Raji (cell line): Measurements from ENCODE around the gene FAM180A.

ENCODE experiments used
- POLR2A ChIP-seq: IDR thresholded peaks from 2 replicates; pipeline ENCODE4 v1.6.1; 2011; ENCODE audit warnings: low read depth, low read length, control low read depth; ENCODE audit not compliant: insufficient read depth

Gene FAM180A

DNA sequence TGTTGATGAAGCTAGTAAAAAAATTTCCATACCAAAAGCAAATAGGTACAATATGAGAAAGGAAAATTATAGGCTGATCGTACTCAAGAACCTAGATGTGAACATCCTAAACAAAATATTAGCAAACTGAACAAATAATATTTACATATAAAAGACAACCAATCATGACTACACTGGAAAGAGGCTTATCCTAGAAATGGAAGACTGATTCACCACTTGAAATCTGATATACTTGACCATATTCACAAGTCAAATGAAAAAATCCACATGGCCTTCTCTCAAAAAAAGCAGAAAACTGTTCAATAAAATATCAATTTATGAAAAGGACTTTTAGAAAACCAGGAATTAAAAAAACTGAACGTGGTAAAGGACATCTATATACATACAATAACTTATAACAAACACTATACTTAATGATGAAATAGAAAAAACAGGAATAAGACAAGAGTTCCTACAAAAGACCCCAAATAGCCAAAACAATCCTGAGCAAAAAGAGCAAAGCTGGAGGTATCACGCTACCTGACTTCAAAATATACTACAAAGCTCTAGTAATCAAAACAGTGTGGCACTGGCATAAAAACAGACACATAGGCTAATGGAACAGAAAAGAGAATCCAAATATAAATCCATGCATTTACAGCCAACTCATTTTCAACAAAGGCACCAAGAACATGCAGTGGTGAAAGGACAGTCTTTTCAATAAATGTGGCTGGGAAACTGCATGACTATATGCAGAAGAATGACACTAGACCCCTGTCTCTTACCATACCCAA, 29.2 kb upstream of the FAM180A start:
- no peak for TF ChIP-seq POLR2A

DNA sequence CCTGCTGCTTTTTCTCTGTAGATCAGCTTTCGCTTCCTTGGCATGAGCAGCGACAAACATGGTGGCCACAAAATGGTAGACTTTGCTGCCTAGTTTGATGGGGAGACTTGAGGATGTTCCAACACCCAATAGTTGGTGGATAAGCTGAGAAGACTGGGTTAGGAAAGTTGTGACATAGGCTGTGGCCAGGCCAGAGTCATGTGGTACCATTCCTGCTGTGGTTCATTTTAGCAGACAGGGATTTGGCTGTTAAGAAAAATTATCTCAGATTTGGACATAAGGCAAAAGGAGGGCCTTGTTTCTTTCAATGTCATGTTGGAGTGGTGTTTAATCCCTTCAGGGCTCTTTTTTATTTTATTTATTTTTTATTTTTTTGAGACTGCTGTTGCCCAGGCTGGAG, 26.6 kb upstream of the FAM180A start:
- TF ChIP-seq POLR2A, result no peak

DNA sequence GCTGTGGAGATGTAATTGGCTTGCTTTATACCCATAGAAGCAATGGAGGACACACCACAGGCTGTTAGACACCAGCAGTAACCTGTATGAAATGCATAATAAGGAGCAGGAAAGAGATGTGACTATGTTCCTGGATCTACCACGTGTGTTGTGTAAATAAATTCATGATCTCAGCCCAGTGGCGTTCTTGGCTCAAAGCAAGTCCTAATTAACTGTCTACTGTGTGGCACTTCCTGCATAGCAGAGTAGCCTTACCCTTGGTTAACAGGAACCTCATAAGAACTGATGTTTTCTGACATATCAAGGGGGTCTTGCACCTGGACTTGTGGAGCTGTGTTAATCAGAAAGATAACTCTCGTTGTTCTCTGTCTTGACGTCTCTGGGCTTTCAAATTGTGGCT, 25.7 kb upstream of the FAM180A start:
- no peak for TF ChIP-seq POLR2A

DNA sequence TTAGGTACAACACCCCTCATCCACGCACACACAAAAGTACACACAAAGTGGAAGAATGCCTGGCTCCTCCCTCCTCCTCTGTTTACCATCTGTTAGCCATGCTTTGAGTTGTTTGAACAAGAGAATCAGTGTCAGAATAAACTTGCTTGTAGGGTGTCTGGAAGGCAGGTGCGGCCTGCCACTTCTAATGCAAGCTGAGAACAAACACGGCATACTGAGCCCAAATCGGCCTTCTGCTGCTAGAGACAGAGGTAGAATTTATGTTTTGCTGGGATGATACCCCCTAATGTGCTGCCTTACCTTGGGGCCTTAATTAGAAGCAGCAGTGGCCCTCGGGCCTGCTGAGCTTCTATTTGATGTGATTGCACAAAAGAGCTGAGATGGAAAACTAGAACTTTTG, 24.9 kb upstream of the FAM180A start:
- no peak for TF ChIP-seq POLR2A

DNA sequence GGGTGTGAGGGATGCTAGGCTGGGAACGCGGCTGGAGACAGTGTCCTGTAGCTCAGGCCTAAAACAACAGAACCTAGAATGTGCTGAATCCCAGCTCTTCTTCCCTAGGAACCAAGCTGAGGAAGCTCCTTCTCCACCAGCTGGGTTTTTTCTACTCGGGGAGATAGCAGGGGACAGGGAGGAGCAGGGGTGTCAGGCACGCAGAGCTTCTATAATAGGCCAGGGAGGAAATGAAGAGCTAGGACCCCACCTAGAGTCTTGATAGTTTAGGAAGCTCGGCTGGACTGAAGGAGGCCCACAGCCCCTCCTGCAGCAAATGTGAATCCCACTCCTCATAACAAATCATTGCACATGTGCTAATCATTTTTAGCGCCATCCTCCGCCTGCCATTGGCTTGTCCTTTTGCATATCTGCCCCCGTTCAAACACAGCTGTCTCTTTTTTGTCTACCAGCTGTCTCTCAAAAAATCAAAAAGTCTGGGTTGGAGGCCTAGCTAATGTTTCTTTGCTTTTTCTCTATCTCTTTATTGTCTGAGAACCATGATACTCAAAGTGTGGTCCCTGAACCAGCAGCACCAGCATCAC, 24.1 kb upstream of the FAM180A start:
- no peak for TF ChIP-seq POLR2A

DNA sequence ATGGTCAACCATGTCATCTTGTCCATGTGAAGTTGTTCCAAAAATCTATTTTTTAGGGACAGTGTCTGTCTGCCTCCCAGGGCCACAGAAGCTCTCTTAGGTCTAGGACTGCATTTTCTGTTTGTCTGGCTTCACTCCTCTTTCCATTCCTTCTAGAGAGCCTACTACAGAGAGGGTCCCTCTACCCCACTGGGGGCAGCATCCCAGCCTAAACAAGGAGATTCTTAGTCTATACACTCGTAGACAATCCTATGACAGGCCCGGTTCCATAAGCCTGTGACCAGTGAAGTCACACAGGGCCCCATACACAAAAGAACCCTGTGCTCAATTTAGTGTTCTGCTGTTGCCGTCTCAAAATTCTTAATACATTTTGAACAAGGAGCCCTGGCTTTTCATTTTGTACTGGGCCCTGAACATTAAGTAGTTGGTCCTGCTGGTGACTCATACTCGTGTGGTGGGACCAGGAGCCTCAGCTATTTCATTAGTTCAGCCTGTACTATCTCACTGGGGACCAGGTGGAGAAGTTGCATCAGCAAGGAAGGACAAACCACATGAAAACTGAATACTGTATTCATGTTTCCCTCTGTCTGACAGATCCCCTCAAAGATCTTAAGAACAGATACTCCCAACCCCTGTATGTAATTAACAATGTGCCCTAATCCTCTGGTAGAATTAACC, 23.5 kb upstream of the FAM180A start:
- TF ChIP-seq POLR2A, result no peak

DNA sequence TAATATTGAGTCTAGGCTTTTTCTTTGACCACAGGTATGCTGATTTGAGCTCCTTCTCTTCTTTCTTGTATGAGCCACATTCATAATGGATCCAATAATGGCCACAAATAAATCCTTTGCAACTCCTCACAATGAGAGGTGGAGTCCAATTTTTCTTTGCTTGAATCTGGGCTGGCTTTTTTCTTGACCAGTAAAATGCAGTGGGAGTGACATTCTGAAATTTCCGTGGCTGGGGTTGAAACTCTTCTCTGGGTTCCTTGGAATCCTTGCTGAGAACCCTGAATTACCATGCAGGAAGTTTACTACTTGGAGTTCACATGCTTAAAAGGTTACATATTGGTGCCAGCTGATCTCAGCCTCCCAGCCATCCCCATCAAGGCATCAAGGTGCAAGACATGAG, 22.4 kb upstream of the FAM180A start:
- TF ChIP-seq POLR2A, result no peak

DNA sequence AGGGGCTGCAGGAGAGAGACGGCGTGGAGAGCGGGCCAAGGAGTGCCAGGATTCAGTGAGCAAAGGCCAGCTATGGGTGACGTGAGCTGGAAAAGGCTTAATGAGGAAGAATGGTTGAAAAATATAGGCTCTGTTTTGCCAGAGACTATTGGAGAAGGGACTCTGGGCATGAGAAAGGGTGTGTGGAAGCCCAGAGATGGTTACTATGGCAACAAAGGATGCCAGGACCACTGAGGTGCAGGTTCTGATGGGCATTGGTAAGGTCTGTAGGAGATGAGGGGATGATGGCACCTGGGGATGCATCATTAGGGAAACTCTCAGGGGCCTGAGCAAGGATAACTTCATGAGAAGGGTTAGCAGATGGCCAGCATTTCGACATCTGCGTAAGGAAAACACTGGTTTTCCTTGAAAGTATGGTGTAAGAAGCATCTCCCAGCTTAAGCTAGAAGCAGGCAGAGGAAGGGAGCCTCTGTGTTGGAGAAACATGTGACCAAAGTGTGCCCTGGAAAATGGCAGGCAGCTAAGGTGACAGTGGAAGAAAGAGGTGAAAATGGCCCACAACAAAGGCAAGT, 21.6 kb upstream of the FAM180A start:
- no peak for TF ChIP-seq POLR2A

DNA sequence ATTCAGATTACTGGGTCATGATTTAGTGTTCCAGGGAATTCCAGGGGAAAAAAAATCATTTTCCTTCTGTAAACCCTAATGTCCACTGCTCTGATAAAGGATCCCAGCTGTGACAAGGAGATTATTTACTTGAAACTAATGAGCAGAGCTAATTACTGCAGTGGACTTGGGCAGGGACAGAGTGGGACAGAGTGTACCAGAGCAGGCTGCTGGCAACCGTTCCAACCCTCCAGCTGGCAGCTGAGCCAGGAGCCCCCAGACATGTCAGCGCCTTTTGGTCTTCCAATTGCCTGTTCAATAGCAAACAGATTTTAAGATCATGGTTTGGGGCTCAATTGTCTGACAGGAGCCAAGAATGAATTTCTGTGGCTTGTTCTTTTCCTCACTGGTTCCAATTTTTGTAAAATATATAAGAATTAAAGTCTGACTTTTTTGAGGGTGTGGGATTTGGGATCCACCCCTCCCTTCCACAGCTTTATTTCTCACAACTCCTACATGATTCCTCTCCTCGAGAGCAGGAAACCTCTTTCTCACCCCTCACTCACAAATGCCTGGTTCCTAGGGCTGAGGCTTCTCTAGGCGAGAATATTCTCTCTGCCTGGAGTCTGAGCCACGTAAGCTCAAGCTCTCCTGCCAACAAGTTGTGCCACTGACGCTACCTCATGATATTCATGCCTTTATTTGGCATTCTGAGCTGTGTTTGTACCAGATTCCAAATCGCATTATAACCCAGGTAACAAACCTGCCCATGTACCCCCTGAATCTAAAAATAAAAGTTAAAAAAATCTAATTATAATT, 20.6 kb upstream of the FAM180A start:
- TF ChIP-seq POLR2A, result no peak

DNA sequence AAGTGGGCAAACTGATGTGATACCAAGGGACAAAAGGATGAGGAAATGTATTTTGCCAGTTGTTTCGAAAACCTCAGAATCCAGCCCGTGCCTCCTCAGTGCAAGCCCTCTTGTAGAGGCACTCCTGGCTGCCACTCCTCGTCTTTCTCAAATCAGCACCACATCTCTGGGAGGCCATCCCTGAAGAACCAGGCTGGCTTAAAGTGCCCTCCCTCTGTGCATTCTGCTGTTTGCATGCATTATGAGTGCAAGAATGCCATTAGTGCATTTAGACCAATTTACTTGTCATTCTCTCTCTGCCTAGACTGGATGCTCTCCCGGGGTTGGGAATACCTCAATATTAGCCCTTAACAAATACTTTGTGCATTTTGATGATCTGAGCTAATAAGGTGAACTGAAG, 19.9 kb upstream of the FAM180A start:
- no peak for TF ChIP-seq POLR2A

DNA sequence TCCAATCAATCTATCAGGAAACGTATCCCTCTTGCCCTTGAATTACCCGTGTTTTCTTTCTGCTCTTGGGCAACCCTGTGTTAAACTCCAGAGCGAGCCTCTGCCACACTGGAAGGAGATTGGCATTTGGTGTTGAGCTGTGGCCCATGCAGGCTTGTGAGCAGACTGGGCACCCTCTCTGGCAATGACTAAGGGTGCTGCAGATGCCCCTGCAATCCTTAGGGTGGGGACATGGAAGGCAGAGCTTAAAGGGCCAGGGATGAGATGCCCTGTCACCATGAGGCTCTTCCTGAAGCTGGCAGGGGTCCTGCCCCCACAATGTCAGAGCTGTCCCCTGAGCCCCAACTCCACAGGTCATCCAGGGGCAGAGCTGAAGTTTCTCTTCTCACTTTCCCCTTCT, 19.5 kb upstream of the FAM180A start:
- TF ChIP-seq POLR2A, result no peak

DNA sequence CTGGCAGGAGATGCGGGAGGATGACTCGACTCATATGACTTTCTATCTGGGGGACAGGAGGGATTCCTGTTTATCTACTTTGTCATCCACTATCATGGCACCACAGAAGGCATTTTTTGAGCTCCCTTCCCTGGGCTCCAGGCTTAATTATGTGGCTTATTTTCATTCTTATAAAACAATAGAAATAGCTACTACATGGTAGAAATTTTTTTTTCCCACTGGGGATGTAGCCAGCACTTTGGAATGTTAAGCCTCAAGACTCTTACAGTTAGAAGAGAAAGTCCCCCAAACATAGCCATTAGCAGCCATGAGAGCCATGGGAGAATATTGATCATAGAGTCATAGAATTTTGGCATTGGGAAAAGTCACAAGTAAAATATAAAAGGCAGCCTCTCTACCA, 14.6 kb upstream of the FAM180A start:
- TF ChIP-seq POLR2A, result no peak

DNA sequence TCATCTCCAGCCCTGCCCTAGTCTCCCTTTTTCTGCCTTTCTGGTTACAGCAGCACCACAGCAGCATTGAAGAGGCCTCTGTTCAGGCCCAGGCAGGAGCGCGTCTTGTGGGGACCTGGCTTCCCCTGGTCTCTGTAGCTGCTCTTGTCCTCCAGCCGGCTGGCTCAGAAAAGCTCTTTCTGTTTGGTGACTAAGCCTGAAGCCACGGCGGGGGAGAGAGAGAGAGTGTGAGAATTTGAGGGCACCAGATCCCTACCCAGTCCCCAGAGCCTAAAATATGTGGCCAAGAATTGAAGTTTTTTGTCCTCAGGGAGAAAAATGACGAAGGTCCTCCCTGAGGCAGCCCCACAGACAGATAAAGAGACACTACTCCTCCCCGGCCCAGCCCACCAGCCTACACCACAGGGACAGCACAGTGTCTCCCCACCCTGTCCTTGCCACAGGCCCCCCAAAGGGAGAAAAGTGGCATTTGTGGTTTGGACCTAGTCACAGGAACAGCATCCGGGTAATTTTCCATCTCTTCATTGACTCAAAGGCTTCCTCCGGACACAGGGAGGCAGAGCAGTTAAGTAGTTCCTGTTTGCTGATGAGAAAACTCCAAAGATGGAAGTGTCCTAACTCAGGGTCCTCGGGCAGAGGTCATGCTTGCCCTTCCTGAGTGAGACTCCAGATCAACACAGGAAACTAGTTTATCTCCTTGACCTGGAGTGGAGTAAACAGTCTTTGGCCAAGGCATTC, 13.3 kb upstream of the FAM180A start:
- no peak for TF ChIP-seq POLR2A

DNA sequence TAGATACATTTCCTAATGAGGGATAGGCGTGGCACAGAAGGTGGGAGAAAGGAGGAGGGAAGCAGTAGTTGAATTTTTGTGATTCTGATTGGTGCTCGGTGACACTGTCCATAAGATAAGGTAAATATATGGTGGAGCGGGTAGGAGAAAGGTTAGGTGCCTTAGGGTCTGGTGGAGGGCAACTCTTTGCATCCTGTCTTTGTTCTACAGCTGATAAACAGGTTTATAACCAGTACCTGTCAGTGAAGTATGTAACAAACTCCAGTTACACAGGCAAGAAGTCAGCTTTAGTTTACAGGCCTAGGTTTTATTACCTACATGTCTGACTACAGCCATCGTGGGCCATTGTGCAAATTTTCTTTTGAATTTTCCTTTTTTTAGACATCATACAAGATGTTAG, 10.9 kb upstream of the FAM180A start:
- no peak for TF ChIP-seq POLR2A
